Fibroblast of skin of scalp (primary cell): ENCODE data around the gene RHBDD3.
"Not testable (repeated sequence)": the region's sequence is repeated elsewhere in the genome, so short reads cannot be mapped to it uniquely, and the experiment has no call there.

Experiments used
- DNase-seq: peaks from one replicate; pipeline ENCODE4 v3.0.0-alpha.2; 2013

The RHBDD3 gene

DNA sequence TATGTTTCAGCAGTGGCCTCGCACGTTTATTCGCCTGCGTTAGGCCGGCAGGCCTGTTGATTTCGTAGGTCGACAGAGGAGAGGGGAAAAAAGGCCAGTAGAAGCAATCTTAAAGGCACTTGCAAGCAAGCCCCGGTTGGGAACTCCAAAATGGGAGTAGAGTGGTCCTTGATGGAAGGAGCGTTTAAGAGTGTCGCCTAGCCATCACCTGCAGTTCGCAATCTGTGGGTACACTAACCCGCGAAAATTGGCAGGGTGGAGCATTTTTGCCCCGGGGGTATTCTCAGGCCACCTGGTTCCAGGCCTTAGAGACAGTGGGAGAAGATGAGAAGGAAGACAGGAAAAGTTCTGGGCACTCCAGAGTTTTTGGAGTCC lies 1.4 kb upstream of the RHBDD3 start:
- no peak for DNase-seq

DNA sequence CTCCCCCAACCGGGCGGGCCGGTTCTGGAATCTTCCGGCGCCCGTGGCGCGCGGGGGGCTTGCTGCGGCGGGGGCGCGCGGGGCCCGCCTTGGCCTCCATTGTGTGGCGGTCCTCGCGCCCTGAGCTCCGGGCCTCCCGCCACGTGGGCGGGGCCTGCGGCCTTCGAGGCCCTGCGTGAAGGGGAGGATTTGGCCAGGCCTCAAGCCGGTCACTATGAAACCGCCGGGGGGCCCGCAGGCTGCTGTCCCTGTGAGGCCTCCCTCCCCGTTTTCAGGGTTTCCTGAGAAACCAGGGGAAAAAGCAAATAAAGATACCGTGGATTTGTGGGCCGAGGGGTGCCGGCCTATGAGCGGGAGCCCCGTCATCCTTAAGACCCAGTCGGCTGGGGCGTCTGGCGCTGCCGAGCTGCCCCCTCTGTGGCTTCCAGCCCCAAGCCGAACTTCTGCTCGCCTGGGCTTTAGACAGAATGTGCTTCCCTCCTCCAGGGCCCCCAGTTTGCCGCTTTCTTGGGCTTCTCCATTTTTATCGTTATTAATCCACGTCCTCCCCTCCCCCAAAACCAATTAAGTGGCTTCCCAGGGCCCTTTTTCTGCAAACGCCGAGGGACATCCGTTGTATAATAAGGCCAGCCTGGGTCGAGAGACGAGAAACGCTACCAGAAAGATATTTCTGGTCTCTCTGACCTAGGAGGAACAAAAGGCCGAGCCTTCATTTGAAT lies 889 bp upstream of the RHBDD3 start:
- DNase-seq = peak; percentile 72

DNA sequence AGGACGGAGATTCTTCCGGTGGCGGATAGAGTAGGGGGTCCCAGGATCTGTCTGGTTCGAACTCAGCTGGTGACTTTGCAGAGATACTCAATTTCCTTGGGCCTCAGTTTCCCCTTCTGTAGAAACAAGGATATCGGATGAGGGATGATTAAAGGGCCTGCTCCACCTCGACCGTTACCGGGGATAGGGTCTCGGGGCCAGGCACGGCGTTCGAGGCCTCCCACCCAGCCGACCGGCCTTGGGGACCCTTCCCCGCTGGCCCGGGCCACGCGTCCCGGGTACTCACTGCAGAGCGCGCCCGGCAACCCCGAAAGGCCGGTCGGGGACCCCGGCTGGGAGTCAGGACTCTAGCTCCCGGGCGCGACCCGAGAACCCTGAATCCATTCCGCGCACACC lies 321 bp downstream of the RHBDD3 start:
- DNase-seq = no peak

DNA sequence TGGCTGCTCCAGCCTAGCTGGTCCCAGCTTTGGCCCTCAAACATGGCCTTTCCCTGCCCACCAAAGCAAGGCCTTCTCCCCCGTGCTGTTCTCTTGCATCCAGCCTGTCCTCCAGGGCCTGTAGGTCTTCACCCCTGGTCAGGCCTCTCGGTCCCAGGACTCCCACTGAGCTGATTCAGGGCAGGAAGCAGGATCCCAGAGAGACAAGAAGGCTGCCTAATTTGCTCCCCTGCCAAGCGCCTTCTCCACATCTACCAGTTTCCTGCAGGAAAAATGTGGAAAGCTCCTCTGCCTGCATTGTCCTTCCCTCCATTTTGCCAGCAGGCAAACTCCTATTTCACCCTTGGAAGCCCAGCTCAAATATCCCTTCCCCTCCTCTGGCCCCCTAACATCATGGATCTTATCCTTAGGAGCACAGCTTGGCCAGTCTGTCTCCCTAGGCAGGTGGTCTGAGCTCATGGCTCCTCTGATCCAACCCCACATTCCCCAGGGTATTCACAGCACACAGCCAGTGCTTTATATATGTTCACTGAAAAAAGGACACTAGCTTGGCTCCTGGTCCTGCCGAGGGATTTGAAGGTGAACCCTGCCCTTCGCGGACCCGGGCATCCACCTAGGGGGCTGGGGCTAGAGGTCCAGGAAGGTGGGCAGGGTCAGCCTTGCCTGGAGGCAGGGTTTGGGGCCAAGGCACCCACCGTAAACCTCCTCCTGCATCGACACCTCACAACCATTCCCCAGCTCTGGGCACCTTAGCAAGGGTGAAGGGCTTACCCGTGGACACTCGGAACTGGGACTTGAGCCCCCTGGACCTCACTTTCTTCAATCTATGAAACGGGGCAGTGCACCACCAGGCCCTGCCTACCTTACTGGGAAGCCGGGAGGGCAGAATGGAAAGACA lies 968 bp downstream of the RHBDD3 start:
- peak; percentile 30 for DNase-seq

DNA sequence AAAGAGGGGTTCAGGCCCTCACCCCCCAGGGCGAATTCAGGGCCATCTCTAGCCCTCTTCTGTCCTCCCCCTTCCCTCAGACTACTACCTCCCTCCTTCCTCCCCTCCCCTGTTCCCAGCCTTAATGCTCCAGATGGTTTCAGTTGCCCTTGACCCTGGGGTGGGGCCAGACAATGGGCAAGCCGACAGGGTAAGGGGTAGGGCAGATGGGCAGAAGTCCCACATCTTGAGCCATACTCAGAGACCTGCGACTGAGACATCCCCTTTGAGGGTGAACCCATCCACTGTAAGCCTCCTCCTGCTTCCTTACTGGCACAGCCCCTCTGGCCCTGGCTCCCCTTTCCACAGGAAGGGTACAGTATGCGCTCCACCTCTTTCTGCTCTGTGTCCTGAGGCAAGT lies 1.9 kb downstream of the RHBDD3 start:
- DNase-seq = no peak

DNA sequence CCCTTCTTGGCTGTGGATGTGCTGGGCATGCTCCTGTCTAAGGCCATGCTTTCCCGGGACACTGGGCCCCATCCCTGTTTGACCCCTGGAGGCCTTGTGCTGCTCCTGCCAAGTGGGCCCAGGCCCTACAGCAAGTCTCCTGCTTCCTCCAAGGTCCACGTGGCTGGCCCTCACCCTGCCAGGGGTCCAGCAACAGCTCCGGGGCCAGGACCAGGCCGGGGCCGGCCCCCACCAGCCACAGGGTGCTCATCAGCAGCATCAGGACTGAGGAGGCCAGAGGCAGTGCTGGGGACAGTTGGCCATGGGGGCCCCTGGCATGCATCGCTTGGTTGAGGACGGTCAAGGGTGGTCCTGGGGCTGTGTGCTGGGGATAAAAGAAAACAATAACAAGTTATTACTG lies 2.5 kb downstream of the RHBDD3 start:
- DNase-seq = no peak

DNA sequence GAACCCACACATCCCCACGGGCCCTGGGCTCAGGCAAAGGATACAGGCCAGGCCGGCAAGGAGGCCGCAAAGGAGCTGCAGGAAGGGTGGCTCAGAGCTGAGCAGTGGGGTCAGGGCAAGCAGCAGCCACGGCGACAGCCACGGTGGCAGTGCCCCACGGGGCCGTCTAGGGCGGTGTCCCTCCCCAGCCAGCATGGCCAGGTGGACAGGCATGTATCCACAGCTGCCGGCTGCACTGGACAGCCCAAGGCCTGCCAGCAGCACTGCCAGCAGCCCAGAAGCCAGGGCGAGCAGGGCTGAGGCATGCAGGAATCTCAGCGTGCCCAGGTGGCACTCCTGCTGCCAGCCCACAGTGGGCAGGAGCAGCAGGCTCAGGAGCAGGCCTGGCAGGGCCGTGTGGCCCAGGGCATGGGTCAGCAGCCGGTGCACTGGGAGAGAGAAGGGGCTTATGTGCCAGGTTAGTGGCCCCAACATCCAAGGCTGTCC lies 3.9 kb downstream of the RHBDD3 start:
- DNase-seq = no peak

DNA sequence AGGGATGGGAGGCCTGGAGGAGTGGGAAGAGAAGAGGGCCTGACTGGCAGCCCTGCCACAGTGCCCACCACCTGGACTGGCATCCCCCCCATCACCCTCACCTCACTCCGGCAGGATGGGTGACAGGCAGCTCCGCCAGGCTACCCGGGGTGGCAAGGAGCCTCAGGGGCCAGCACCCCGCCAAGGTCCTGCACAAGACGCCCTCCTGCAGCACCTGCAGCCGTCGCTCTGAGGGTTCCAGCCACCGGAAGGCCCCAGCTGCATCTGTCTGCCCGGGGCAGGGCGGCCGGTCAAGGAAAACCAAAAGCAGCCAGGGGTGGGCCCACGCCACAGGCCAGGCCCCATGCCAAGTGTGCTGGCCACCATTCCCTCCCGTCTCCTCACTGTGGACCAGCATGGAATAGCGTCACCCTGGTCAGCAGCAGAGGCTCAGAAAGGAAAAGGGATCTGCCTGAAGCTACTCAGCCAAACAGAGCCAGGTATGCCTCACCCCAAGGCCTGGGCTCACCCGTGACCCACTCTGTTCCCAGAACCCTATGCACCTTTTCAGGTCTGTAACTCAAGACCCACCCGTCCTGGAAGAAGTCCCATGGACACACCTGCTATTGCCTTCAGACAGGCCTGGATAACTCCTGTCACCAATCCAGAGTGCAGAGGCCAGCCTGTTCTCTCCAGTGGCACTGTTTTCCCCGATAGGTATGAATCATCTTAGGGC lies 7.0 kb downstream of the RHBDD3 start:
- DNase-seq = no peak

DNA sequence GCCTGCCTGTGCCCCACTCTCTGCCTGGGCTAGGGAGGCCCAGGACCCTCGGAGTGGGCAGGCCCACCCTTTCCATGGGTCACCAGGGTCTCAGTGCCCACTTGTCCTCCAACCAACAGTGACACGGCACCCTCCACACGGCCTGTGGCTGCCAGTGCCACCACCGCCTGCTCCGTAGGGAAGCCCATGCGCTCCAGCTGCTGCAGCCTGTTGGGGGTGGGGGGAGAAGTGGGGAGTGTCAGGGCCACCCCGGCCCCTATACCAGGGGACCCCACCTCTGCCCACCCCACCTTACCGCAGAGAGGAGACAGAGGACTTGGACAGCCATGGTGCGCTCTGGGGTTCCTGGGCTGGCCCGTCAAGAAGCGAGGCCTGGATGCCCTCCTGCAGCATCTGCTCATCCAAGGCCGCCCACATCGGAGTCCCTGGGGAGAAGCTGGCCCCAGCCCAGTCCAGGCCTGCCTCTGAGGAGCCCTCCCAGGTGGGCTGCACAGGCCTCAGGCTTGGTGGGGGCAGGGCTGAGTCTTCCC lies 7.7 kb downstream of the RHBDD3 start:
- no peak for DNase-seq

DNA sequence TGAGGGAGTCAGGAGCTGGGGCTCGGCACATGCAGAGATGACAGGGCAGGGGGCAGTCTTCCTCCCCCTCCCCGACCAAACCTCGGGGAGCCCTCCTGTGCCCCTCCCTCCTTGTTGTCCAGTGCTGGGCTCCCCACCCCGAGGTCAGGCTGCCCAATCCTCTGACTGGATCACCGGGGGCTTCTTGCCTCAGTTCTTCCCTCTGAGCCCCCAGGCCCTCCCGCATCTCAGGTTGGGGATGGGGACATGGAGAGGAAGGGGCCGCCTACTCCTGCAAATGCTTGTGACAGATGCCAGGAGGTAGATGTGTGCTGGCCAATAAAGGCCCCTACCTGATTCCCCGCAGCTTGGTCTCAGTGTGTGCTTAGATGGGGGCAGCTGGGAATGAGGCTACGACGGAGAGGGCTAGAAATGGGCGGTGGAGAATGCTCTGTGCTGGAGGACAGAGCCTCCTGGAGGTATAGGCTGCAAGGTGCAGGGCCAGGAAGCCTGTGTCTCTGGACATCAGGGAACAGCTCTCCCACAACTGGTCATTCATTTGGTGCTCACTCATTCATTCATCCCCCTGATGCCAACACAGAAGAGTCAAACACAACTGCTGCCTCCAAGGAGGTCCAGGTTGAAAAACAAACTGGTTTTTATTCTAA lies 8.4 kb downstream of the RHBDD3 start:
- no peak for DNase-seq

DNA sequence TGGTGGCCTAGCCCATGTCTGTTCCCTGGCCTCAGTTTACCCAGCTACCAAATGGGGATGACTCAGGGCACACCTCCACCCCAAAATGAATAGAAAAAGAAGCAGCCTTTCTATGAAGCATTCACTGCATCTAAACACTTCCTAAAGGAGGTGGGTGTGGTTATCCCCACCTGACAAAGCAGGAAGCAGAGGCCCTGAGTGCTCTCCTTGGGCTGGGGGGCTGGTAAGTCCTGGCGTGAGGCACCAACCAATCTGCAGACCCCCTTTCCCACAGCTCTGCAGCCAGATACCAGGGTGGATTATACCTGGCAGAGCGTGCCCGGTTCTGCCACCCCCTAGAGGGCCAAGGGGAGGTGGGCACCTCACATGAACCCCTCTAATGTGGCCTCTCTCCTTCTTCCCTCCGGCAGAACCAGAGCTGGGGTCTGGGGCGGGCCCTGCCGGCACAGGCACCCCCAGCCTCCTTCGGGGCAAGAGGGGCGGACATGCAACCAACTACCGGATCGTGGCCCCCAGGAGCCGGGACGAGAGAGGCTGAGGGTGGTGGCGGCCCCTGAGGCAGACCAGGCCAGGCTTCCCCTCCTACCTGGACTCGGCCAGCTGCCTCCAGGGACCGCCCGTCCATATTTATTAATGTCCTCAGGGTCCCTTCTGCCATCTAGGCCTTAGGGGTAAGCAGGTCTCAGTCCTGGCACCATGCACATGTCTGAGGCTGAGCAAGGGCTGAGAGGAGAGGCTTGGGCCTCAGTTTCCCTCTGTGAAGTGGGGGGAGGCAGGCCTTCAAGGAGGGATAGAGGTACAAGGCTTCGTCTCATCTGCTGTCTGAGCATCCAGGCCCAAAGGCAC lies 9.2 kb downstream of the RHBDD3 start:
- DNase-seq = no peak

DNA sequence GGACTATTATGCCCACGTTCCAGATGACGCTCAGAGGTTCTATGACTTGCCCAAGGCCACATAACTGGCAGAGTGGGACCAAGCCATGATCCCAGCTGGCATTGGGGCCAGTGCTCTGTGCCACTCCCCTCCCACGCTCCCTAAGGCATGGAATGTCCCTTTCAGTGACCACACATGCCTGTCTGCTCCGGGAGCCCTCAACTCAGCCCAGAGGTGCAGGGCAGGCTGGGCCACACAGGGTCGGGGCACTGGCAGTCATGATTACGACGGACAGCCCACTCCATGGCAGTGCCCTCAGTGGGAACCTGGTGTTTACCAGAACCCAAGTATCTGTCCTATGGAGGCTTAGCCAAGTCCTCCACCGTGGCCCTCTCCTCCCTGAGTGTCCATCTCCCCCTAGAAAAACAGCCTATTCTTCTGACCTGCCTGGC lies 10.0 kb downstream of the RHBDD3 start:
- no peak for DNase-seq

DNA sequence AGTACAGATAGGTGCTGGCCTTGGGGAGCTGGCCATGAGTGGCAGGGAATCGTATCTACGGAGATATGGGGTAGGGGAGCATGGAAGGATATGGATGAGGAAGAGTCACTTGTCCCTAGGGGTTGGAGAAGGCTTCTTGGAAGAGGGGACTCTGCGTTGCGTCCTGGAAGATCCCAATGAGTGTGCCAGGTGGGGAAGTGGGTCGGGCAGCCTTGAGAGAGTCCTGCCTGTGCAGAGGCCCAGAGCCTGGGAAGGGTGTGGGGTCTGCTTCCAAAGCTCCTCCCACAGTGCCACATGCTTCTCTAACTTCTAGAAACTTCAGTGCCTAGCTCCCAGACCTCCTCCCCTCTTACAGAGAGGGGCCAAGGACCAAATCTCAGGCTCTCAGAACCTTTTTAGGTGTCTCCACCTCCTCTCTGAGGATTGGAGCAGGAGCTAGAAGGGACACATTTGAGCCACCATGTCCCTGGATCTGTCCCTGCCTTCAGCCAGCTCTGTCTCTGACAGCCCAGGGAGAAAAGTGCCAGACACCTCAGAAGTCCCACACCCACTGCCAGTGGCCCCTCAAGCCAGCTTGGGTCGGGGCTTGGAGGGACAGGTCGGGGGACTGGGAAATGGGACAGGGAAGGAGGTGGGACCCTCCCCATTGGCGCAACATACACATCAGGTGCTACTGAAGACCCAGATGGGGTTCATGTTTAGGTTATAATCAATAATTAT lies 11.0 kb downstream of the RHBDD3 start:
- no peak for DNase-seq

DNA sequence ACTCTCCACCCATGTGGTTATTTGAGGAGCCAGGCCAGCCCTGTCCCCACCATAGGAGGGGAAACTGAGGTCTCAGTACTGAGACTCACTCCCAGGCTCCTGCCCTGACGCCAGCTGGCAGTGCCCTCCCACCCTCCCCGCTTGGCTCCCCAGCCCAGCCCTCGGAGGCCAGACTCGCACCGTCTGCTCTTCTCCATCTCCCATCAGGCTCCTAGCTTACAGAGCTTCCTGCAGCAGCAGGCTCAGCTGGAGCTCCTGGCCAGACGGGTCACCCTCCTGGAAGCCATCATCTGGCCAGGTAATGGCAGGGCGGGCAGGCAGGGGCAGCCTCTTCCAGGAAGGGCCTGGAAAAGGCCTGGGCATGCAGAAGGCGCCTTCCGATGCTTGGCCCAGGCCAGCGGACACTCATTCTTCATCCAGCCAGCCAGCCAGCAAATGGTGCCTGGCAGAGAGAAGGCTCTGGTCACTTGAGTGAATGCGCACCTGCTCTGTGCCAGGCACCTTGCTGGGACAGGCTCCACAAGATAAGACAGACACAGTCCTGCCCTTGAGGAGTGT lies 12.6 kb downstream of the RHBDD3 start:
- no peak for DNase-seq

DNA sequence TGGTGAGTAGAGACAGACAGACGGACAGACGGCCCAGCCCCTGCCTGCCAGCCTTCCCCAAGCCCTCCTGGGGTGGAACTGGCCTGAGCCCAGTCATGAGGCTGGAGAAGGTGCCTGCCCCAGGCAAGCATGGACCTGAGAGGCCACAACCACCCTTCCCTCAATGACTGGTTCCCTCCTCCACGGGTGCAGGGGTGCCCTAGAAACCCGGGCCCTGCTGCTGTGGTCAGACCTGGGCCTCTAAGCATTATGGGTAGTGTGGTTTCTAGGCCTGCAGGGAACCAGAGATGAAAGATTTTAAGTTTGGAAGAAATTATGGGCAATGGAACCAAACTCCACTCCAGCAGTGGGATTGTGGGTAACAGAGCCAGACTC lies 13.5 kb downstream of the RHBDD3 start:
- no peak for DNase-seq

DNA sequence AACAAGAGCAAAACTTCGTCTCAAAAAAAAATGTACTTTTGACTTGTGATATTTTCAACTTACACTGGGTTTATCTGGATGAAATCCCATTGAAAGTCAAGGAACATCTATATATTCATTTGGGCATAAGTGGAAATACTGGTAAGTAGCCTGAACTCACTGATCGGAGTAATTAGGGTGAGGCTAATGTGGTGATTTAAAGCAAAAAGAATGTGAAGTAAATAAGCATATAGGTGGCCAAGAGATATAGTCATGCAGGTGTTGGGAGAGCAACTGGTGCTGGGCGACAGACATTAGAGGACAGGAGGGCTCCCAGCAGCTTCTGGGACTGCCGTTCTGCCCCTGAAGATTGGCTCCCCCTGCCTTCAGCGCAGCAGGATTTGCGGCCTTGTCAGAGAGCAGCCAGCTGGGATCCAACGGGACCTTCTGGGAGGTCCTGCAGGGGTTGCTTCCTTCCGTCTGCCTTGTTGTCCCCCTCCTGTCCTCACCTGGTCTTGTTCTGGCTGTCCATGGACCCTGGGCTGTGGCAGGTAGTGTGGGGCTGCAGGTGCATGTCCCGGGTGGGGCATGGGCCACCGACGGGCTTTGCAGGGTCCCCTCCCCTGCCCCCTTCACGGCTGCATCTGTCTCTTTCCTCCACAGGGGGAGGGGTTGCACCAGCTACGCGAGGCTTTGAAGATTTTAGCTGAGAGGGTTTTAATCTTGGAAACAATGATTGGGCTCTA lies 14.1 kb downstream of the RHBDD3 start:
- DNase-seq = no peak

DNA sequence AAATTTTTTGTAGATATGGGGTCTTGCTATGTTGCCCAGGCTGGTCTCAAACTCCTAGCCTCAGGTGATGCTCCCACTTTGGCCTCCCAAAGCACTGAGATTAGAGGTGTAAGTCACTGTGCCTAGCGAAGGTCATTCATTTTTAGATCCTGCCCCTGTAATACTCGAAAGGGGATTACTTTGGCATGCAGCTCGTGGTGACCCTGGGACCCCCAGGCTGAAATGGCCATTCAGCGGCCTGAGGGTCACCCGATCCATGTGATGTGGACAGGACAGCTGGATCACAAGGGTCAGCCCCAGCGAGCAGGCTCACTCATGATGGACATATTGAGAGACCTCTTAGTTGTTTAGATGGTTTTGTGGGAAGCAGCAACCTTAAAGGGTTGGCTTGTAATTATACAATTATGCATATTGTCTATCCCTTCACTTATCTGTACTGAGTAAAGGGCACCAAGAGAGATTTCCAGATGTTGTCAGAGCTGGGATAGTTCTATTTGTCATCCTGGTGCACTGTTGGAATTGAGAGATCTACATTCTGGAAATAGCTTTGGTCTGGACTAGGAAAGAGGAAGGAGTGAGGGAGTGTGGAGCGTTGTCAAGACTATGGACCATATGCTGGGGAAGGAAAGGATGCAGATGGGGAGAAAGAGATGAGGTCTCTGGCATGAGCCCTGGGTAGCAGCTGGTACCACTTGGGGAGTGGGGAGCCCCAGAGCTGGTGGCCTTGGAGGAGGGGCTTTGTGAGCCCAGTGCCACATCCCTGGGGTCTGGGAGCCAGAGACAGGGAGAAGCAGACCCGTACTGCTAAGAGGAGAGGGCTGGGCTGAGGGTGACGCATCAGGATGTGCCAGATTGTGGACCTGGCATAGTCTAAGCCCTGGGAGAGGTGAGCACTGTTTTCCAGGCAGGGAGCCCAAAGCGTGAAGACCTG lies 15.5 kb downstream of the RHBDD3 start:
- no peak for DNase-seq

DNA sequence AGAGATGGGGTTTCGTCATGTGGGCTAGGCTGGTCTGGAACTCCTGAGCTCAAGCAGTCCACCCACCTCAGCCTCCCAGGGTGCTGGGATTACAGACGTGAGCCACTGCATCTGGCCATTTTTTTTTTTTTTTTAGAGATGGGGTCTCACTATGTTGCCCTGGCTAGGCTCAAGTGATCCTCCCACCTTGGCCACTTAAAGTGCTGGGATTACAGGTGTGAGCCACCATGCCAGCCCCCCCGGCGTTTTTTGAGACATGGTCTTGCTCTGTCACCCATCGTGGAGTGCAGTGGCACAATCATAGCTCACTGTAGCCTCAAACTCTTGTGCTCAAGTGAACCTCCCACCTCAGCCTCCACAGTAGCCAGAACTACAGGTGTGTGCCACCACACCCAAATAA lies 16.5 kb downstream of the RHBDD3 start:
- no peak for DNase-seq

DNA sequence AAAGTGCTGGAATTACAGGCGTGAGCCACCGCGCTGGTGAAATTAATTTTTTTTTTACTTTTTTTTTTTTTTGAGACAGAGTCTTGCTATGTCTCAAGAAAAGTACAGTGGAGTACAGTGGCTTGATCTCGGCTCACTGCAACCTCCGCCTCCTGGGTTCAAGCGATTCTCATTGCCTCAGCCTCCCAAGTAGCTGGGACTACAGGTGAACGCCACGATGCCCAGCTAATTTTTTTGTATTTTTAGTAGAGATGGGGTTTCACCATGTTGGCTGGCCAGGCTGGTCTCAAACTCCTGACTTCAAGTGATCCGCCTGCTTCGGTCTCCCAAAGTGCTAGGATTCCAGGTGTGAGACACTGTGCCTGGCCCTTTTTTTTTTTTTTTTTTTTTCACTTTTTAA lies 19.9 kb downstream of the RHBDD3 start:
- not testable (repeated sequence) for DNase-seq
